GM12874 (cell line): ENCODE data around the gene ANKRD63.

Experiments
- TF ChIP-seq, protein P1 (sequence below): IDR thresholded peaks from 2 replicates; pipeline ENCODE4 v1.5.1; 2011; ENCODE audit warnings: low read depth, mild to moderate bottlenecking, control low read depth, low read length, moderate library complexity; ENCODE audit not compliant: insufficient read depth

ANKRD63 gene

DNA sequence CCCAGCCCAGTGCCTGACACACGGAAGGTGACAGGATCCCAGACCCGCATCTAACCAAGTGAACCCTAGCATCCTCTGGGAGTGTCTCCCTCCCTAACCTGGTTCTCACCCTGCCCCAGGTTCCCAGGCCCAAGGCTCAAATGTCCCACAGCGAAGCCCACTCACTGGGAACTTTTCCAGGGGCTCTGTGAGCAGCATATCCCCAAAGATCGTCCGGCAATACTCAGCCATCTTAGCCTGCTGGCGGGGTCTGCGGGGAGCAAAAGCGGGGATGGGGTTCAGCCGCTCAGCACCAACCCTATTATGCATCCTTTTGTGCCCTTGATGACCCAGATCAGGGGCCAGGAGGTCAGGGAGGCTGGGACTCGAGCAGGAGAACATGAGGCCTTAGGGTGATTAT is 14.5 kb upstream of the ANKRD63 start:
- TF ChIP-seq, protein P1, sequence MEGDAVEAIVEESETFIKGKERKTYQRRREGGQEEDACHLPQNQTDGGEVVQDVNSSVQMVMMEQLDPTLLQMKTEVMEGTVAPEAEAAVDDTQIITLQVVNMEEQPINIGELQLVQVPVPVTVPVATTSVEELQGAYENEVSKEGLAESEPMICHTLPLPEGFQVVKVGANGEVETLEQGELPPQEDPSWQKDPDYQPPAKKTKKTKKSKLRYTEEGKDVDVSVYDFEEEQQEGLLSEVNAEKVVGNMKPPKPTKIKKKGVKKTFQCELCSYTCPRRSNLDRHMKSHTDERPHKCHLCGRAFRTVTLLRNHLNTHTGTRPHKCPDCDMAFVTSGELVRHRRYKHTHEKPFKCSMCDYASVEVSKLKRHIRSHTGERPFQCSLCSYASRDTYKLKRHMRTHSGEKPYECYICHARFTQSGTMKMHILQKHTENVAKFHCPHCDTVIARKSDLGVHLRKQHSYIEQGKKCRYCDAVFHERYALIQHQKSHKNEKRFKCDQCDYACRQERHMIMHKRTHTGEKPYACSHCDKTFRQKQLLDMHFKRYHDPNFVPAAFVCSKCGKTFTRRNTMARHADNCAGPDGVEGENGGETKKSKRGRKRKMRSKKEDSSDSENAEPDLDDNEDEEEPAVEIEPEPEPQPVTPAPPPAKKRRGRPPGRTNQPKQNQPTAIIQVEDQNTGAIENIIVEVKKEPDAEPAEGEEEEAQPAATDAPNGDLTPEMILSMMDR = no peak

DNA sequence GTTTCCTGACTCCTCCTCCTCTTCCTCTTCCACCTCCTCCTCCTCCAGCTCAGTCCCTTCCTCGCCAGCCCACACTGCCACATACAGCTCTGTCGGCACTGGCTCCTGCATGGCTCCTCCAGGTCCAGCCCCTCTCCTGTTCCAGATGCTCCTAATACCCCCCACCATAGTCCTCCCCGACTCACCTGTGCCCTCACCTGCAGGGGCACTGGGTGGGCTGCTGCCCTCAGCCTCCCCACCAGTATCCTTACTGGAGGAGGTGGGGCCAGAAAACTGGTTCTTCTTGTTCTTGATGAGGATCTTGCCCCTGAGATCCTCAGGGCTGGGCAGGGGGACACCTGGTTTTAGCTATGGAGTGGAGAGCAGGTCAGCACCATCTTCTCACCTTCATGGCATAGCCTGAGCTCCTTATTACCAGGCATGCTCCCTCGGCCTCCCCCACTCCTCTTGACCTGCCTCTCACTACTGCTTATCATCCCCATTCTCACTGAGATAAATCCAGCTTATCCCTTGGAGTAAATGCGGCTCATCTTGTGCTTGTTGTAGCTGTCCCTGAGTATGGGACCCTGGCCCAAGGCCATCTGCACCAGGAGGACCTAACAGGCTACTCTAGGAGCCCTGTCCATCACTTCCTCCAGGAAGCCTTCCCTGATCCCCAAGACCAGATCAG is 13.8 kb upstream of the ANKRD63 start:
- TF ChIP-seq, protein P1 = no peak

DNA sequence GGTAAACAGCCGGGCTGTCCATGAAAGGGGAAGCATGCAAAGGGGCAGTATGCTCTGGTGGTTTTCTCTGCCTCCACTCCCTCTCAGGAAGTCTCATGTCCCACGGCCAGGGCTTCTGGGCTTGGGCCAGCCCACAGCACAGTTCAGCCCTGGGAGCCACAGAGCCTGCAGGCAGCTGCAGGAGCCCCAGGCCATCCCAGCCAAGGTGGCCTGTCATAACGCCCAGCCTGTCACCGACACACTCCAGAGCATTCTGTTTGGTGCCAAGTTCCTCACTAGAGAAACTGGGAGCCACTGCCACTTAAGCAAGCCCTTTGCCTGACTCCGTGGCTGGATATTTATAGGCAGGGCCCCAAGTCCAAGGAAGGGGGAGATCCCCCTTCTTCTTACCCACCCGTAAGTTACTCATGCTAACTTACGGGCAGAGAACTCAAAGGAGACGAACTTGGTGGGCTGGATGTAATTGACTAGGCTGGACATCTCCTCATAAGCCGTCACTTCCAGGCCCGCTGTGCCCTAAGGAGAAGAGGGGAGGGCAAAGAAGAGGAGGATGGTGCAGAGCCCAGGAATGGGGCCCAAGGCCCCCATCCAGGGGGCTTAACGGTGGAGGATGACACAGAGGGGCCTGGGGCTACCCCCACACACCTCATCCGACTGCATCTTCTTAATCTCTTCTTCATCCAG is 13.2 kb upstream of the ANKRD63 start:
- TF ChIP-seq, protein P1 = no peak

DNA sequence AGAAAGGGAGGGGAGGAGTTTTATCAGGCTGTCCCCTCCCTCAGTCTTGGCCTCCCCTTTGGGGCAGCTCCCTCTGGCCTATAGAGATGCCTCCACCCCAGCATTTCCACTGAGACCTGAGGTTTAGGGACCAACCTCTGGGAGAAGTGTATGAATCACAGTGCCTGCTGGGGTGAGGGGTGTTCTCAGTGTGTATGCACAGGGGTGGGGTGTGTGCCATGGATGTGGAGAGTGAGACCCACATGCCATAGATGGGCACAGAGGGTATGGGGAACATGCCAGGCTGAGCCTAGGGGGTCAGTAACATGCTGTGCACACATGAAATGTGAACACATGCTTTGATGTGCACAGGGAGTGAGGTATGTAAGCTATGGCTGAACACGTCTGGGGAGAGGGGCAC is 12.4 kb upstream of the ANKRD63 start:
- TF ChIP-seq, protein P1 = no peak

DNA sequence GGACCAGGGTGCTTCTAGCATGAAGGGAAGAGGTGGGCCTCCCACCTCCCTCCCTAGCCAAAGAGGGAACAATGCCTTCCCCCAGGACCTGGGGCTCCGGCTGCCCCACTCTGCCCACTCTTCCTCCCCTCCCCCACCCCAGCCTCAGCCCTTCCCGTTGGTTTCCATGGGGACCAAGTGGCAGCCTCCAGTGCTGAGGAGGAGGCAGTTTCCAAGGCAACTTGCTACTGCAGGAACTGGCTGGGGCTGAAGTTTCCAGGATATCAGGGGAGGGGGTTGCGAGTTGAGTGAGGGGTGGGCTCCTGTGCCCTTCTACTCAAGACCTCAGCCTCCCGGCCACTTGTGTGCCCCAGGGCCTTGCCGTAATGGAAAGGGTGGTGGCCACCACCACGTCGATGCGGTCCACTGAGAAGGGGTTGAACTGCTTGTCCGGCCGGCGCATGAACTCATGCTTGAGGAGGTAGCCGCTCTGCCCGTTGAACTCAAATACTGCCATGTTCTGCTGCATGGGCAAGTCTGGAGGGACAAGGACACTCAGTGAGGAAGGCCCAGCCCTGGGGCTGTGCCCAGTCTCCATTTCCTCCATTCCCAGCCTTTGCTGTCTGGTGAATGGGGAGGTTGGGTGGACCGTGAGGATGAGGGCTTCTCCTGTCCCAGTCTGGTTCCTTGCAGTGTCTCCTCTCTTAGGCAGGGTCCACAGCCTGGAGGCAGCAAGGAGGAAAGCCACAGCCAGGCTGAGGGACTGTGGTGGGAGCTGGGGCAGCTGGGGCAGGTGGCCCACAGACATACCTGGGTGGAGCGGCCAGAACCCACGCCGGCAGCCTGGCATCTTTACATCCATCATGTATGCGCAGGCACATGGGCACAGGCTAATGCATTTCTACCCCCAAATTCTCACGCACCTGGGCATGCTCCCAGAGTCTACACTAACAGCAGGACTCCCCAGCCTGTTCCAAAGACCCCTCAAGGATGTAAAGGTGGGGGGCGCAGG is 11.3 kb upstream of the ANKRD63 start:
- TF ChIP-seq, protein P1 = no peak

DNA sequence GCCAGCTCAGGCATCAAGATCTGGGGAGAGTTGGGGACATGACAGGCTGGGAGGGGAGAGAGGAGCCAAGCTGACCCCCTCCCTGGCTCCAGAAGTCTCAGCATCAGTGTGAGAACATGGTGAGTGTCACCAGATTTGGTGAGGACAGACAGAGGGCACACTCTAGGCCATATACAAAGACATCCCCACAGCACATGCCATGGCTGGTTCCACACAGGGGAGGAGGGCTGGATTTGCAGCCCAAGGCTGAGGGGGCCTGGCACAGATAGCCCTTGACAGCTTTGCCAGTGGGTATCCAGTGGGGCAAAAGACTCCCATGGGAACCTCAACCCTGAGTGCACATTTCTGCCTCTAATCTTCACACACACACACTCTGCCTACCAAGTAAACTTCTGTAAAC is 10.1 kb upstream of the ANKRD63 start:
- TF ChIP-seq, protein P1 = no peak

DNA sequence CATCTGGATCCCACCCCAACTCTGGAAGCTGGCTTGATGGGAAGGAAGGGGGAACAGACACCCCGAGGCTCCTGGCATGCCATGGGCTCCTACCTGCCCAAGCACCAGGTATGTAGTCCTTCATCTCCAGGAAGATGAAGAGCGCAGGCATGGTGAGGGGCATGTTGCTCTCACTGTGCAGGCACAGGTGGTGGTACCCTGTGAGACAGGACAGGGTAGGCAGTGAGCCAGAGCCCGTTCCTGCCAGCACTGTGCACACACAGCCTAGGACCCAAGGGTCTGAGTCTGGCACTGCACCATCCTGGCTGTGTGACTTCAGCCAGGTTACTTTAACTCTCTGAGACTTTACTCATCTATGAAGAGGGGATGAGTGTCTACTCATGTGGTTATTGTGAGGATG is 9.4 kb upstream of the ANKRD63 start:
- TF ChIP-seq, protein P1 = no peak
